GM12891 (cell line): ENCODE results near the gene LRPAP1. TPM values are rescaled to one million over a fixed set of nuclear protein-coding genes. Genes with fewer than 3 reads are reported as not detected.
"Not testable (repeated sequence)": the region's sequence is repeated elsewhere in the genome, so short reads cannot be mapped to it uniquely, and the experiment has no call there.

ENCODE experiments used
- DNase-seq: peaks from one replicate; pipeline ENCODE4 v3.0.0; 2011; ENCODE audit warnings: low spot score; ENCODE audit not compliant: insufficient read length
- FAIRE-seq: peaks from 2 replicates; lab custom pipeline; 2011; peaks lifted over from hg19 to GRCh38; lab: Jason Lieb, UNC
- PAX5 ChIP-seq: IDR thresholded peaks from 2 replicates; pipeline ENCODE4 v1.6.1; 2011; ENCODE audit warnings: low read length, moderate library complexity, mild to moderate bottlenecking; ENCODE audit not compliant: insufficient read depth, severe bottlenecking
- POLR2A ChIP-seq: IDR thresholded peaks from 2 replicates; pipeline ENCODE4 v1.6.1; 2011; ENCODE audit warnings: low read depth, low read length, control low read depth
- POLR2AphosphoS5 ChIP-seq: IDR thresholded peaks from 2 replicates; pipeline ENCODE4 v1.6.1; 2011; ENCODE audit warnings: low read depth, low read length, control low read depth
- POU2F2 ChIP-seq: IDR thresholded peaks from 2 replicates; pipeline ENCODE4 v1.6.1; 2011; ENCODE audit warnings: low read depth, mild to moderate bottlenecking, control low read depth, low read length, moderate library complexity
- SPI1 ChIP-seq: IDR thresholded peaks from 2 replicates; pipeline ENCODE4 v1.6.1; 2011; ENCODE audit warnings: low read depth, low read length, control low read depth
- TAF1 ChIP-seq: IDR thresholded peaks from 2 replicates; pipeline ENCODE4 v1.6.1; 2011; ENCODE audit warnings: low read depth, low read length, control low read depth
- polyA plus RNA-seq: library from polyadenylated mRNA; unstranded; fragments of >200 nt; gene quantifications from one replicate; pipeline ENCODE4 v1.2.1, GENCODE V29; 2012; ENCODE audit warnings: low read depth, missing spikeins, inconsistent platforms; ENCODE audit not compliant: missing spikeins

The LRPAP1 gene, protein sequence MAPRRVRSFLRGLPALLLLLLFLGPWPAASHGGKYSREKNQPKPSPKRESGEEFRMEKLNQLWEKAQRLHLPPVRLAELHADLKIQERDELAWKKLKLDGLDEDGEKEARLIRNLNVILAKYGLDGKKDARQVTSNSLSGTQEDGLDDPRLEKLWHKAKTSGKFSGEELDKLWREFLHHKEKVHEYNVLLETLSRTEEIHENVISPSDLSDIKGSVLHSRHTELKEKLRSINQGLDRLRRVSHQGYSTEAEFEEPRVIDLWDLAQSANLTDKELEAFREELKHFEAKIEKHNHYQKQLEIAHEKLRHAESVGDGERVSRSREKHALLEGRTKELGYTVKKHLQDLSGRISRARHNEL
- polyA plus RNA-seq, result 46.7 TPM

DNA sequence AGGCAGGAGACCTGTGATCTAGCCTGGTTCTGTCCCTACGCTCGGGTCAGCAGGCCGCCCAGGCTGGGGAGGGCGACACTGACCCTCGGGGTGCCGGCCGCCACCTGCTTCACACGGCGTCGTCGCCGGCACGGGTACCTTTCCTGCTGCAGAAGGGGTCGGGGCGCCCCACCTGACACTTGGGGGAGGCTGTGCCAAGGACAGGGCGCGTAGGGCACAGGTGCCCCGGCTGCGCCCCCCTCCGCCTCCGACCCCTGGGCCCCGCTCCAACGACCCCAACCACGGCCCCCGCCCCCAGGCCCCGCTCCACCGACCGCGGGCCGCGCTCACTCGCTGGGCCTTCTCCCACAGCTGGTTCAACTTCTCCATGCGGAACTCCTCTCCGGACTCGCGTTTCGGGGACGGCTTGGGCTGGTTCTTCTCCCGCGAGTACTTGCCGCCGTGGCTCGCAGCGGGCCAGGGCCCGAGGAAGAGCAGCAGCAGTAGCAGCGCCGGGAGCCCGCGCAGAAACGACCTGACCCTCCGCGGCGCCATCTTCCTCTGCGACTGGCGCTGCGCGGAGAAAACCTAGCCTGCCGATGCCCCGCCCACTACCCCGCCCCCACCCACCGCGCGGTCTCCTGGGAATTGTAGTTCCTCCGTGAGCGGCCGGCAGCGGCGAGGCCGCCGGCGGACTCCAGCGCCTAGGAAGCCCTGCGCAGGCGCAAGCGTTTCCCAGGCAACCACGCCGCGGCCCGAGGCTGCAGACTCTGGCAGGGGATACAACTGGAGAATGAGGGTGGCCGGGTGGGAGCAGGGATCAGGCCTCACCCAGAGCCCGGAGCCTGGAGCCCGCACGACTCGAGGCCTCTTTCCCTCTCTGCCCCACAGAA, at the start of gene LRPAP1:
TSS of gene LRPAP1 (minus strand) at position 544 of the 872 bp plus-strand sequence. CDS start at position 534, 10 bp downstream.
- TF ChIP-seq POLR2AphosphoS5 (peak; percentile 97), TAF1 (peak; percentile 97), POLR2A (peak; percentile 97), SPI1 (no peak), POU2F2 (peak; percentile 62; the same call in 1 of the 2 replicates), PAX5 (no peak)
- DNase-seq (peak; percentile 100), FAIRE-seq (peak; percentile 89)

DNA sequence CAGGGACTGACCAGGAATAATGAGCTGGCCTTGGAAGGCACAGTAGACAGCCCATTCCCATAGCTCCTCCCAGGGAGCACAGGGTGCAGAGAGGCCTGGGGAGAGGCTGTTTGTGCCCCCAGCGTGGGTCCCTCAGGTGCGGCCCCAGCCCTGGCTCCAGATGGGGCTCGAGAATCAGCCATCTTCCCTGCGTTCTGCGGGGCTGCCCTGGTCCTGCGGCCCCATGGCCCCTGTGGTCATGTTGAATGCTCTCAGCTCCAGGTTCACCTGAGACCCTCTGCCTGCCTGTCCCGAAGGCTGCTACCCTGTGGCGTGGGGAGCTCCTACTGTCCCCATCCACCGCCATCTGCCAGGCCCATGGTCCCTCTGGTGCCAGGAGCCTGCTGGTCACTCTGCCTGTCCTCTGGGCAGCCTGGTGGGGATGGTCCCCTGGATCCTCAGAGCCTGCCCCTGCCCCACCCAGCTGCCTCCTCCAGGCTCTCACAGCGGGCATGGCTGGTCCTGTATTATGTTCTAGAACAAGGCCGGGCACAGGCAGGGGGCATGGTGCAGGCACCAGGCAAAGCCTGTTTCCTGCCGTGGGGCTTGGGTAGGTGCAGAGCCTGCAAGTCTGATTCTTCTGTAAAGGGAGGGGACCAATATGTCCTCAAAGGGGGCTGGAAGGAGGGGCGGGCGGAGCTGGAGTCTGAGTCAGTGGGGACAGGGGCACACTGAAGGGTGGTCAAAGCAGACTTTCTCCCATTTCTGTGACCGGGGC, 49.3 kb upstream of the LRPAP1 start:
- not testable (repeated sequence) for DNase-seq, FAIRE-seq

DNA sequence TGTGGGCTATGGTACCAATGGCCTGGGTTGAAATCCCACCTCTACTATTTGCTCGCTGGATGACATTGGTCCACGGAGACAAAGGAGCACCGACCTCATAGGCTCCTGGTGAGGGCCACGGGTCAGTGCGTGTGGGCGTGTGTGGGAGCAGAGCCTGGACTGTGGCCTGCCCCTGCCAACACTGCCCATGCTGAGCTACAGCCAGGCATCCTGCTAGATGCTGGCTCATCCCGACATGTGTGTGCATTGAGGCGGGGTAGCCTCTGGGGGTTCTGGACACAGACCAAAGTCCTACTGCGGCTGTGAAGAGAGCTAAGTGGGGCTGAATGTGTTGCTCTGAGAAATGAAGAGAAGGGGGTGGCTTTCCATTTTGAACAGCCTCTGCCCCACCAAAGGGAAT, 48.6 kb upstream of the LRPAP1 start:
- FAIRE-seq, result not testable (repeated sequence)

DNA sequence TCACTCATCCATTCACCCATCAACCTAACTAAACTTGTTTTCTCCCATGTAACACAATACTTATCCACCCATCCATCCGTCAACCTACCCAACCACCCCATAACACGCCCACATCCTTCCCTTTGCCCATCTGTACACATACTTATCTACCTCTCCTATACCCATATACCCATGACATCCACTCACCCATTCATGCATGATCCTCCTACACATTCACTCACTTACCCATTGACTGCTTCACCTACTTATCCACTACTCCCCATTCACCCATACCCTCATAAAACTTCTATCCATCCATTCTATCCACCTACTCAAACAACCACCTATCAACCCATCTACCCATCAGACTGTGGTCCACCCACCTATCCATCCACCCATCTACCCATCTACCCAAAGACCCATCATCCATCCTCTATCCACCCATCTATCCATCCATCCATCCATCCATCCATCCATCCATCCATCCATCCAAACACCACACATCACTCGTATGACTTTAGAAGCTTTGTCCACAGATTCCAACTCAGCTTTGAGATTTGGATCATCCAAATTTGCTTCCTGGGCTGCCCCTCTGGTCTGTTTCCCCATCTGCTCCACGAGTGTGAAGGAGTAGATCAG, 46.4 kb upstream of the LRPAP1 start:
- FAIRE-seq, DNase-seq: not testable (repeated sequence)

More for the DNA sequence above, 48.6 kb upstream of the LRPAP1 start:
- not testable (repeated sequence) for DNase-seq

DNA sequence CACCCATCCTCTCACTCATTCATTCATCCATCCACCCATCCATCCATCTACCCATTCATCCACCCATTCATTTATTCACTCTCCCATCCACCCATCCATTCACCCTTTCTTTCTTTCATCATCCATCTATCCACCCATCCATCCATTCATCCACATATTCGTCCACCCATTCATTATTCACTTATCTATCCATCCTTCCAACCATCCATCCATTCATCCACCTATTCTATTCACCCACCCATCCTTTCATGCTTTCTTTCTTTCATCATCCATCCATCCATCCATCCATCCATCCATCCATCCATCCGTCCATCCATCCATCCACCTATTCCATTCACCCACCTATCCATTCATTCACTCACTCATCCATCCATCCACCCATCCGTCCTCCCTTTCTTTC, 45.8 kb upstream of the LRPAP1 start:
- FAIRE-seq, DNase-seq: not testable (repeated sequence)

DNA sequence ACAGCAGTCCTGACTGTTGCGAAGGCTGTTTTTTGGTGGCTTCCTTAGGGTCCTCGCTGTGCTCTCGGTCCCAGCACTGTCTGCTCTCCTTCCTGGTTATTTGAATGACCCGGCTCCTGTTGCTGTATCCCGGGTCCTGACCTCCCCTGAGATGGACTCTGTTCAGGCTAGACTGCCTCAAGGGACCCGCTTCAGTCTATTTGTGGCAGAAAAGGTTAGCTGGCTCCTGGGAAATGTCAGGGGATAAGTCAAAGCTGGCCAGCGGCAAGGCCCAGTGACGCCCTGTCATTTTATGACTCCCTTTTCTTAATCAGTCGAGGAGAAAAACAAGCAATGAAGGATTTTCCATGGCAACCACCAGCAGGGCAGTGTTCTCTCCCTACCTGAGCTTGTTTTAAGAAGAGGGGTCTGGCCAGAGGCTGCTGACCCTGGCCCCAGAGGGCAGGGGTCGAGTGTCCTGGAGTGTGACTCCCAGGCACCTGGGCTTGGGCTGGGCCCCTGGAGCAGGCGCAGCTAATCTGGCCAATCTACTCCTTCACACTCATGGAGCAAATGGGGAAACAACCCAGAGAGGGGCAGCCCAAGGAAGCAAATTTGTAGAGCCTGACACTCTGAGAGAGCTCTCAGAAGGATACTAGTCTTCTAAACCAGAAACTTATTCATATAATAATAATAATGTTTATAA, 45.1 kb upstream of the LRPAP1 start:
- not testable (repeated sequence) for DNase-seq, FAIRE-seq

DNA sequence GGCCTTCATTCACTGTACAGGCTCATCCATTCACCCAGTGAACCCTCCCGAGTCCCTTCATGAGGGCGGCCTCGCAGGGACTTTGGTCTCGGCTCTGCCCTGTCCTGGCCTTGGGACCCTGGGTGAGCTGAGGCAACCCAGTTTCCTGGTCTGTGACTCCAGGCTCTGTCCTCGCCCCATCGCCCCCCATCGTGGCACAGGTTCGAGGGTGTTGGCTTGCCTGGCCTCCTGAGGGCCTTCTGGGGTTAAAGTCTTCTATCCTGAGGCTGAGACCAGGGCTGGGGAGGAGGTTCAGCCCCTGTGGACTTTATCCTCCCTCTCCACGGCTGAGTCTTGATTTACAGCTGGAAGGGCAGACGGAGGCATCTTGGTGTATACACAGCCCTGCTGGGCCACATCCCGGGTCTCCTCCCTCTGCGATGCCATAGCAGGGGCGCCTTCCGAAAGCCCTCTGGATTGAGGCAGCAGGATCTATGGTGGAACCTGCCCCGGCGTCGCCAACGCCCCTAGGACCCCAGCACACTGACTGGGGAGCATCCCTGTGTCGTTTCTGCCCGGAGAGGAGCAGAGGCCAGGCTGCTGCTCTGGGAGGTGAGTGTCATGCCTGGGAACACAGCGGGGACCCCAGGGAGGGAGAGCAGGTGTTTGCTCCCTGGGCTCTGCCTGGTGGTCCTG, 44.4 kb upstream of the LRPAP1 start:
- FAIRE-seq, DNase-seq: not testable (repeated sequence)

DNA sequence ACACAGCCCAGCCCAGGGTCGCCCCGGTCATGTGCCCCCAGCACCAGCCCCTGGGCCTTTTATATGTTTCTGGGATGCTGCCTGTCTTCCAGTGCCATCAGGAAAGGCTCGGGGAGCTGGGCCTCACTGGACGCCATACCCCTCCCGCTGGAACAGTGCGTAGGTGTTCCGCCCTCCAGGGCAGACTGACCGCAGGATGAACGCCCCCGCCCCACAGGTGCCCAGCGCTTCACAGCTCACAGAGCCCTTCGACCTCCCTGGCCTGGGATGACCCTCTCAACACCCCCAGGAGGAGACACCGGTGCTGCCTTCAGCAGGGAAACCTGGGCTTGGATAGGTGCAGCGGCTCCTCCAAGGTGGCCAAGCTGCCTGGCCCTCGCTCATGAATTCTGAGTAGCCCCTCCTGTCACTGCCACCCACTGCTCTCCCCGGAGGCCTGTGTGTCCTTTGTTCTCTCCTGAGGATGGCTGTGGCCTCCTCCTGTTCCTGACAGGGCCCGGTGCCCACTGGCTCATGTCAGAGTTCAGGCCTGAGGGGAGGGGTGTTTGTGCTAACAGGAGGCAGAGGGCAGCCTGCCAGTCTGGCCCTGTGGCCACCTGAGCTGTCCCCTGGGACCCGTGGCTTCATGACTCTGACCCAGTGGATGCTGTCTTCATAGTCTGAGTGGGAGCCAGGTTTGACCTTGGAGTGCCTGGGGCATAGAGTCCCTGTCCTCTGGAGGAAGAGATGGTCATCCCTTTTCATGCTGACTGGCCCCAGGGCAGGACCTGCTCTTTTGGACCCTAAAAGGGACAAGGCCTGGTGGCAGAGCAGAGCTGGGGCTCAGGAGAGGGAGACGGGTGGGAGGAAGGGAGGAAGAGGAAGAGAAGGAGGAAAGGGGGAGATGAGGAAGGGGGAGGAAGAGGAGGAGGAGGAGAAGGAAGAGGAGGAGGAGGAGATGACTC, 43.5 kb upstream of the LRPAP1 start:
- FAIRE-seq, result not testable (repeated sequence)

DNA sequence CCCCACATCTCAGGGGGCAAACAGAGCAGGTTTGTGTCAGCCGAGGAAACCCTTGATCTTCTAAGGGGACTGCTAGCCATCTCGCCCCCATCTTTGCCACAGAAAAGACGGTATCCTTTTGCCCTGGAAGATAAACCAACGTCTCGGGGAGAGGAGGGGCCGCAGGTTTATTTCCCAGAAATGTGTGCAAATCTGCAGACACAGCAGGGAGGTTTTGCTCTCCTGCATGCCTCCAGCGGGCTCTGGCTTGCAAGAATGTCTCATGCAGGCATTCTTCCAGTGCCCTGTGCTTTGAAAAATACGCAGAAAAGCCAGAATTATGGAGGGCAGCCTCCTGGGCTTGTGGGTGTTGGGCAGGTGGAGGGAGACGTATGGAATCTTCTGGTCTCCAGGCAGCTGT, 42.6 kb upstream of the LRPAP1 start:
- DNase-seq, FAIRE-seq: not testable (repeated sequence)

More for the DNA sequence above, 43.5 kb upstream of the LRPAP1 start:
- DNase-seq, result not testable (repeated sequence)

DNA sequence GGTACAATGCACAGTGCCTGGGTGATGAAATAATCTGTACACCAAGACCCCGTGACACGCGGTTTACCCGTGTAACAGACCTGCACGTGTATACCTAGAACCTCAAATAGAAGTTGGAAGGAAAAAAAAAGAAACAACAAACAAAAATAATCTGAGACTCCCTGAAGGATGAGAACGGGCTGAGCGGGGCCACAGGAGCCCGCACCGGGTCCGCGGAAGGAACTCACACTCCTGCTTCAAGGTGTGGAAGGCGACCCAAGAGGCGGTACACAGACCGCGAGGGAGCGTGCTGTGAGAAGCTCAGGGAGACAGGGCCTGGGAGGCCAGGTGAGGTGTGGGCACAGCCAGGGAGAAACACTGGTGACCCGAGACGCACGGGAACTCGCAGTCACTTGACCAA, 42.1 kb upstream of the LRPAP1 start:
- DNase-seq, FAIRE-seq: not testable (repeated sequence)
